HG03575 (cell line): ENCODE results near the gene CTU2.

ENCODE experiments used
- ATAC-seq: cut with Tn5 transposase; IDR thresholded peaks from one replicate; pipeline ENCODE4 v1.9.1; 2021; ENCODE audit not compliant: unreplicated experiment, insufficient number of reproducible peaks, low FRiP score; ENCODE audit errors: extremely low read depth

Gene CTU2

GRCh38 chr16:88737298-88738150, 31.2 kb downstream of the CTU2 start:
- no peak for ATAC-seq

- ATAC-seq, result no peak
Observed at GRCh38 chr16:88738151-88739084, 32.1 kb downstream of the CTU2 start.

- ATAC-seq, result no peak
Observed at GRCh38 chr16:88739139-88739976, 33.1 kb downstream of the CTU2 start.

GRCh38 chr16:88739977-88740726, 33.8 kb downstream of the CTU2 start:
- ATAC-seq, result no peak

- ATAC-seq, result no peak
Observed at GRCh38 chr16:88740727-88741055, 34.4 kb downstream of the CTU2 start.

GRCh38 chr16:88741368-88741767, 35.1 kb downstream of the CTU2 start:
- no peak for ATAC-seq

- no peak for ATAC-seq
Observed at GRCh38 chr16:88742896-88743605, 36.7 kb downstream of the CTU2 start.

GRCh38 chr16:88743693-88744576, 37.6 kb downstream of the CTU2 start:
- no peak for ATAC-seq

- ATAC-seq, result no peak
Observed at GRCh38 chr16:88744577-88745521, 38.5 kb downstream of the CTU2 start.

- ATAC-seq, result no peak
Observed at GRCh38 chr16:88746506-88746905, 40.2 kb downstream of the CTU2 start.

- ATAC-seq, result no peak
Observed at GRCh38 chr16:88747588-88748301, 41.4 kb downstream of the CTU2 start.

- ATAC-seq, result no peak
Observed at GRCh38 chr16:88748364-88748763, 42.1 kb downstream of the CTU2 start.

- no peak for ATAC-seq
Observed at GRCh38 chr16:88749358-88749757, 43.1 kb downstream of the CTU2 start.

GRCh38 chr16:88750854-88751253, 44.6 kb downstream of the CTU2 start:
- no peak for ATAC-seq

GRCh38 chr16:88752386-88753002, 46.2 kb downstream of the CTU2 start:
- ATAC-seq, result no peak
